CD8-positive, alpha-beta memory T cell (primary cell): ENCODE measurements around the gene CCDC184. TPM values are rescaled to one million over a fixed set of nuclear protein-coding genes. Genes with fewer than 3 reads are reported as not detected.

Experiments used
- polyA plus RNA-seq: library from polyadenylated mRNA; unstranded; fragments of 300-500 nt; fragmentation: Illumina TruSeq; gene quantifications from one replicate; pipeline ENCODE4 v1.2.3, GENCODE V29; 2021
- total RNA-seq, 2 experiments: library from RNA; stranded (reverse); gene quantifications; one replicate each; pipeline ENCODE4 v1.2.3, GENCODE V29; 2021

CCDC184 gene
- total and polyA plus RNA-seq, 3 experiments from 2014 or later: 0.72 to 0.97 (median 0.91) TPM

Other genes with a start within 250 kb of the CCDC184 start
- 100 to 1,000 TPM; 178 to 186 TPM for gene TMEM106C, start 220.0 kb upstream of the CCDC184 start, total RNA-seq
- 56.8 TPM for gene TMEM106C, start 220.0 kb upstream of the CCDC184 start, polyA plus RNA-seq
- not detected for gene COL2A1, start 179.2 kb upstream of the CCDC184 start, total RNA-seq
- not detected for gene COL2A1, start 179.2 kb upstream of the CCDC184 start, polyA plus RNA-seq
- gene SENP1, start 77.6 kb upstream of the CCDC184 start, total RNA-seq: 10 to 100 TPM; 57.3 to 58.8 TPM
- gene SENP1, start 77.6 kb upstream of the CCDC184 start, polyA plus RNA-seq: 13.4 TPM
- 10 to 100 TPM; 39.9 to 40.2 TPM for gene PFKM, start 64.3 kb upstream of the CCDC184 start, total RNA-seq
- 5.4 TPM for gene PFKM, start 64.3 kb upstream of the CCDC184 start, polyA plus RNA-seq
- gene ASB8, start 26.1 kb upstream of the CCDC184 start, total RNA-seq: 10 to 100 TPM; 32.5 to 38.1 TPM
- 81.8 TPM for gene ASB8, start 26.1 kb upstream of the CCDC184 start, polyA plus RNA-seq
- not detected for gene OR10AD1, start 19.6 kb downstream of the CCDC184 start, total RNA-seq
- gene OR10AD1, start 19.6 kb downstream of the CCDC184 start, polyA plus RNA-seq: not detected
- gene ZNF641, start 167.3 kb downstream of the CCDC184 start, total RNA-seq: 10 to 100 TPM; 10.6 to 13.4 TPM
- 16.3 TPM for gene ZNF641, start 167.3 kb downstream of the CCDC184 start, polyA plus RNA-seq